ENCODE measurements around the gene SYNGR2.
A peak's percentile ranks its signal among the peaks of the same experiment; 100 is the strongest.
"Not testable (repeated sequence)": the region's sequence is repeated elsewhere in the genome, so short reads cannot be mapped to it uniquely, and the experiment has no call there.

Gene SYNGR2

GRCh38 chr17:78133179-78133951 lies 35.0 kb upstream of the SYNGR2 start:
- DNase-seq (ENCODE audit: insufficient read length, low spot score) (no peak), FAIRE-seq (no peak)
- TF ChIP-seq POLR2A (IDR thresholded peaks at IDR 0.05; ENCODE audit: low read depth, low read length) = no peak

DNA sequence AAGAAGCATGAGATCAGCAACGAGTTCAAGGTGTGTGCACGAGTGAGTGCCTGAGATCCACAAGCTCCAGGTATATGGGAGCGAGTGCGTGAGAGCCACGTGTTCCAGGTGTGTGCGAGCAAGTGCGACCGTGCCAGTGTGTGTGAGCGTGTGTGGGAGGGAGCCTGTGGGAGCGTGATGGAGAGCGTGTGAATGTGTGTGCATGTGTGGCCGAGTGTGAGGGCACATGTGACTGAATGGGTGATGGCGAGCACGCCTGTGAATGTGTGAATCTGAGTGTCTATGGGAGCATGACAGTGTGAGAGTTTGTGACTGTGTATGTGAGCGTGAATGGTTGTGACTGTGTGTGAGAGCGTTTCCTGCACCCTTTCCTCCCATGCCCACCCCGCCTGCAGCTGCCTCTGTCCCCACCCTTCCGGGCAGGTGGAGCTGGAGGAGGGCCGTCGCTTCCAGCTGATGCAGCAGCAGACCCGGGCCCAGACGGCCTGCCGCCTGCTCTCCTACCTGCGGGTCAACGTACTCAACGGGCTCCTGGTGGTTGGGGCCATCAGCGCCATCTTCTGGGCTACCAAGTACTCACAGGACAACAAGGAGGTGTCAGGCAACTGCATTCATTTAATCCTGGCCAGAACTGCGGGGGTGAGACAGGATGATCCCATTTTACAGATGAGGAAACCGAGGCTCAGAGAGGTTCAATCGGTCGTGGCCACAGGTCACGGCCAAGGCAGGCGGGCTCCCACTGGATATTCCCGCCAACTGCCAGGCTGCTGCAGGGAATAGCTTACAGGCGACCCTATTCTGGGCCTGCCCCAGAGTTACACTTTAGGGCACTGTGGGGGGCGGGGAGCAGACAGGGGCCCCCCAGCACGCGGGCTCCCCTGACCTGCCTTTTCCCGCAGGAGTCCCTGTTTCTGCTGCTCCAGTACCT lies 34.1 kb upstream of the SYNGR2 start:
- no peak for TF ChIP-seq POLR2A (IDR thresholded peaks at IDR 0.05; ENCODE audit: low read depth, low read length)
- DNase-seq (ENCODE audit: insufficient read length, low spot score) (peak; percentile 69), FAIRE-seq (no peak)

DNA sequence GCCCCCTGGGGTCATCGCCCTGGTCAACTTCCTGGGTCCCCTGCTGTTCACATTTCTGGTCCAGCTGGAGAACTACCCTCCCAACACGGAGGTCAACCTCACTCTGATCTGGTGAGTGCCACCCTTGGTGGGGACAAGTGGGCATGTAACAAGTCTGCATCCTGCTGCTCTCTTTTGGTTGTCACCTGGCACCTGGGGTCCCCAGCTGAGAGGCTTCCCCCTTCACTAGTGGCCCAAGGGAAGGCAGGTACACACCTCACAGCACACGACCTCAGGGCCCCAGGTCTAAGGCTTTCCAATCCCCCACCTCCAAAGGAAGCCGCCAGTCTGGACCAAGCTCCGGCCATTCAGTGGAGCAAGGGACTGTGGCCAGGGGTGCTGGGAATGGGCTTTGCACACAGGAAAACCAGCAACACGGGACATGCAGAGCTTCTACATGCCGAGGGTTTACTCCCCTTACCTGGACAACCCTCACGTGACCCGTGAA lies 33.4 kb upstream of the SYNGR2 start:
- no peak for TF ChIP-seq POLR2A (IDR thresholded peaks at IDR 0.05; ENCODE audit: low read depth, low read length)
- FAIRE-seq = no peak
- no peak for DNase-seq (ENCODE audit: insufficient read length, low spot score)

- TF ChIP-seq POLR2A (IDR thresholded peaks at IDR 0.05; ENCODE audit: low read depth, low read length) = no peak
- no peak for DNase-seq (ENCODE audit: insufficient read length, low spot score)
- FAIRE-seq = no peak
Observed at GRCh38 chr17:78135858-78136500, 32.4 kb upstream of the SYNGR2 start.

DNA sequence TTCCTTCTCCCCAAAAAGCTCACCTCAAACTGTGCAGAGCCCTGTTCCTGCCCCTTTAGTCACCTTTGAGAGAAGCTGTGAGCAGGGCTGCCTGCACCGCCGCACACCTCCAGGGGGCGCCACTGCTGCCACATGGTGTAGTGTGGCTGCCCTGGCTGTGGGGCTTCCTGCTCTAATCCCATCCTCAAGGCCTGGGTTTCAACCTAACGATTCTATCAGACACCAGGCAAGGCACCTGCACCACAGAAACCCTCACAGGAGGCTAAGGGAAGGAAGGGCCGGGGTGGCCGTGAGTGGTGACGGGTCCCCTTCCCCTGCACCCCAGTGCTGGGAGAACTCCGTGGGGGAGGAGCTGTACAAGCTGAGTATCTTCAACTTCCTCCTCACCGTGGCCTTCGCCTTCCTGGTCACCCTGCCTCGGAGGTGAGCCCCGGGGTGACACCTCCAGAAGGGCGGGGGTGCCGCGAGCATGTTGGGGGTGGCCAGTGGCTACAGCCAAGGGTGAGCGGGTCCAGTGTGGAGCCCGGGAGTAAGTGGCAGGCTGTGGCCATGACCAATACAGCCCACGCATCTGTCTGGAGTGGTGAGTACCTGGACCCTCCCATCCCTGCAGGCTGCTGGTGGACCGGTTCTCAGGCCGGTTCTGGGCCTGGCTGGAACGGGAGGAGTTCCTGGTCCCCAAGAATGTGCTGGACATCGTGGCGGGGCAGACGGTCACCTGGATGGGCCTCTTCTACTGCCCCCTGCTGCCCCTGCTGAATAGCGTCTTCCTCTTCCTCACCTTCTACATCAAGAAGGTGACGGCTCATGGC lies 30.8 kb upstream of the SYNGR2 start:
- FAIRE-seq = no peak
- TF ChIP-seq POLR2A (IDR thresholded peaks at IDR 0.05; ENCODE audit: low read depth, low read length) = no peak
- no peak for DNase-seq (ENCODE audit: insufficient read length, low spot score)

GRCh38 chr17:78138204-78139060 lies 29.9 kb upstream of the SYNGR2 start:
- no peak for TF ChIP-seq POLR2A (IDR thresholded peaks at IDR 0.05; ENCODE audit: low read depth, low read length)
- no peak for FAIRE-seq
- DNase-seq (ENCODE audit: insufficient read length, low spot score) = no peak

GRCh38 chr17:78139861-78140168 lies 28.6 kb upstream of the SYNGR2 start:
- not testable (repeated sequence) for FAIRE-seq; DNase-seq (ENCODE audit: insufficient read length, low spot score)

- peak; percentile 69 for FAIRE-seq
- DNase-seq (ENCODE audit: insufficient read length, low spot score) = peak; percentile 93
- no peak for TF ChIP-seq POLR2A (IDR thresholded peaks at IDR 0.05; ENCODE audit: low read depth, low read length)
Observed at GRCh38 chr17:78140169-78141051, 28.0 kb upstream of the SYNGR2 start.

- no peak for DNase-seq (ENCODE audit: insufficient read length, low spot score)
- FAIRE-seq = no peak
- no peak for TF ChIP-seq POLR2A (IDR thresholded peaks at IDR 0.05; ENCODE audit: low read depth, low read length)
Observed at GRCh38 chr17:78141437-78142118, 26.8 kb upstream of the SYNGR2 start.

DNA sequence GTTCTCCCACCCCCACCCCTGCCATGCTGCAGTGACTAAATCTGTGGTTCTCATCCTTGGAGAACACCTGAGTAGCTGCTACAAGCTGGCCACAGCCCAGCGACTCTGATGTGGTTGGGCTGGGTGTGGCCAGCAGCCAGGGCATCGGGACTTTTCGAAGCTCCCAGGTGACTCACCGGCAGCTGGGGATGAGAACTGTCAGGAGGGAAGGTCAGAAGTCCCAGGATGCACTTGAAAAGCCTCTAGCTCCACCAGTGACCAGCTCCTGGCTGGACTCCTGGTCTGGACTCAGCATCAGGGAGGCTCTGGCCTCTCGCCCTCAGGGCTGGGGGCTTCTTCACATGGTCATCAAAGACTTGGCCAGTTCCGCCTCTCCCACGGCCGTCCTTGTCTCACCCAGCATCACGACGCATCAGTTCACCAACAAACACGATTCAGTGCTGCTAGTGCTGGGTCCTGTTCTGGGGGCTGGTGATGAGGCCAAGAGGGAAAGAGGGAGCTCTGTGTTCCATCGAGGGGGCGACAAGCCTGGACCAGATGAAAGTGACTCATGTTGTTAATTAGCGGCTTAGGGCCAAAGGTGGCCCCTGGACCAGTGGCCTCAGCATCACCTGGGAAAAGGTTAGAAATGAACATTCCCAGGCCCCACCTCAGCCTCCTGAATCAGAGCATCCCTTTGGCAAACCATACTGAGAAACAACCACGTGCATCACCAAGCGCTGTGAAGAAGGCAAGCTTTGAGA lies 26.1 kb upstream of the SYNGR2 start:
- no peak for TF ChIP-seq POLR2A (IDR thresholded peaks at IDR 0.05; ENCODE audit: low read depth, low read length)
- DNase-seq (ENCODE audit: insufficient read length, low spot score) (peak; percentile 77), FAIRE-seq (no peak)

All from H54 (cell line).